ENCODE results near the gene NNT.
"Not testable (repeated sequence)": the region's sequence is repeated elsewhere in the genome, so short reads cannot be mapped to it uniquely, and the experiment has no call there.

Gene NNT

GRCh38 chr5:43667379-43667778, 64.4 kb downstream of the NNT start:
- DNase-seq (ENCODE audit: low read depth) = not testable (repeated sequence)

- DNase-seq (ENCODE audit: low read depth) = no peak
Measured at GRCh38 chr5:43674536-43674935, 71.6 kb downstream of the NNT start.

DNA sequence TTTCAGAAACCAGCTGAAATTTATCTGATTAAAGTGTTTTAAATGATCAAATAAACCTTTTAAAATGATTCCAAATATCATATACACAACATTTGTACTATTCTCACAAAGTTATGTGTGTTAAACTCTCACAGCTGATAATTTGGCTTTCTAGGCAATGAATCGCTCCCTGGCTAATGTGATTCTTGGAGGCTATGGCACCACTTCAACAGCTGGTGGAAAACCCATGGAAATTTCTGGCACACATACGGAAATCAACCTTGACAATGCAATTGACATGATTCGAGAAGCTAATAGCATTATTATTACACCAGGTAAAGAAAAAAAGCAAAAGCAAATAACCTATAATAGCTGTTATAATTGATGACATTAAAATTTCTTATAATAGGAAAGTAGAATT, 72.4 kb downstream of the NNT start:
- no peak for DNase-seq (ENCODE audit: low read depth)

GRCh38 chr5:43676083-43676840, 73.3 kb downstream of the NNT start:
- no peak for DNase-seq (ENCODE audit: low read depth)

GRCh38 chr5:43677253-43677652, 74.3 kb downstream of the NNT start:
- DNase-seq (ENCODE audit: low read depth) = no peak

DNA sequence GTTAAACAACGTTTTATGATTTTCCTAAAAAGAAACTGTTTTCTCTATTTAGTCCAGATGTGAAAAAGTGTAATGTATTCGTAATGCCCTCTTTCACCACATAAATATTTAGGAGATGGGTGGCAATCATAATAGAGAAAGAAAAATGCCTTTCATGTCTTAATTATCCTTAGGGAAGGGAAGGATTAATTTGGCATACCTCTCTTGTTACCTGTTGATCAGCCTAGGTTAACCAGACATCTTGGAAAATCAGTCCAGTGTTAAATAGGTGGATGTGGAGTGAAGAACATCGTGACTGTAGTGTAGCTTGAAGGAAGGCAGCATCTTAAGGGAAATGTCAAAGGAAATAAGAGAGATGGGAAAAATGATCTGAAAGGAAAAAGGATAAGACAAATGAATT, 76.2 kb downstream of the NNT start:
- DNase-seq (ENCODE audit: low read depth) = no peak

DNA sequence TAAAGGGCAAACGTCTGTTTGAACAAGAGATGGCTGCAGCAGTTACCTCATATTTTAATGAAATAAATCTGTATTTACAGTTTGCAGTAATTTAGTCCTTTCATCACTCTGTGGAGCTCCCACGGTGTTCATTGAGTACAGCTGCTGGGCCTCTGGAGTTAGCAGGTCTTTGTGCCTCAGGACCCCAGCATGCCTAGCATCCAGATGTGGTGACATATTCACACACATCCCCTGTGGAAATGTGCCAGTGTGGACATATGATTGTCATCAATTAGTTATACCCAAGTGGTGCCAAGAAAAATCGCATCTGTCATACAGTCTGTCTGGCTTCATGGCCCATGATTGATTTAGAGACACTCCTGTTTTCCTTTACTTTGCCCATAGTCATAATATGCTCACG, 77.3 kb downstream of the NNT start:
- DNase-seq (ENCODE audit: low read depth) = no peak

DNA sequence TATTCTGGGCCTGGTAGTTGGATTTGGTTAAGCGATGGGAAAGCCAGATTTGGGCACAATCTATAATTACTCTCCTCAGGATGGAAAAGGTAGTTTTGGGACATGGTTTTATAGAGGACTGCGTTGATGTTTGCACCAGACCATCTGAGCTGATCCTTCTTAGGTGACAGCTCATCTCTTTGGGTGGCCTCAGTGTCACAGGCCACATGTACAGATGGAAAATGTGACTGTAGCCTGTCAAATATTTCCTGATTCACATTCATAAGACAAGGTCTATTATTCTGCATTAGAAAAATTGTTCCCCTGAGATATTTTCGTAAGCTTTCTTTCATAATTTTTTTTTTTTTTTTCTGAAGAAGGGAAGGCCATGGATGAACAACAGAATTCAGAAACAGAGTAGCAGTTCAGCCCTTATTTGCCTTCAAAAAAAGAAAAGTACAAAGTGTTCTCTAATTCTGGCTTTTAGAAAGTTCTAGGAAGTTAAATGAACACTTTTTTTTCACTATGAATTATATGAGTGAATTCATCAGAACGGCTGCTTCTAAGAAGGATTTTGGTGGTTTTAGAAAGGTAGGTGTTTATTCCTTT, 81.0 kb downstream of the NNT start:
- DNase-seq (ENCODE audit: low read depth) = no peak

DNA sequence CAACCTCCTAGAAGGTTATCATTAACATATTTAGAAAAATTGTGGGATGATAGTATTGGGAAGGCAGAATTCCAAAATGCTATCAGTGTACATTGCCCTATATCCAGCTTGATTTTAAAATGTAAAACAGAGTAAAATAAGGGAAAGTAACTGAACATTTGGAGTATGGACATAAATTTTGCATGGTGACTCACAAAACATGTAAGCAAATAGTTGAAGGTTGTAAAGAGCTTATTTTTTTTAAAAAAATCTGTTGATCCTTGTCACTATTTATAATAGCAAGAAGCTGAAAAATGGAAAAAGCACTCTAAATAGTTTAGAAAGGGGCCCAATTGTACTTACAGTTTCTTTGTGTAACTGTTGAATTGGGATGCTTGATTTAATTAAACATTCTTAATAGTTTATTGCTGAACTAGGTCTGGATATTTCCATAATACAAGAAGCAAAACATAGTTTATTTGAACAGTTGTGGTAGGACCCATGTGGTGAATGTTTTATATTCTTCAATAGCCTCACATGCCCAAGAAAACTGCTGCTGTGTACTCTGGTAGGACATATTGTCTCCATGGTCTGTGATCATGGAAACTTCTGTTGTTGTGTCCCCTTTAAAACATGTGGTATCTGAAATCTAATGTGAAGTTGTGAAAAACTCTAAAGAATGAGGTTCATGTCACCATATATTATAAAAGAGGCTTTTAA, 82.4 kb downstream of the NNT start:
- no peak for DNase-seq (ENCODE audit: low read depth)

DNA sequence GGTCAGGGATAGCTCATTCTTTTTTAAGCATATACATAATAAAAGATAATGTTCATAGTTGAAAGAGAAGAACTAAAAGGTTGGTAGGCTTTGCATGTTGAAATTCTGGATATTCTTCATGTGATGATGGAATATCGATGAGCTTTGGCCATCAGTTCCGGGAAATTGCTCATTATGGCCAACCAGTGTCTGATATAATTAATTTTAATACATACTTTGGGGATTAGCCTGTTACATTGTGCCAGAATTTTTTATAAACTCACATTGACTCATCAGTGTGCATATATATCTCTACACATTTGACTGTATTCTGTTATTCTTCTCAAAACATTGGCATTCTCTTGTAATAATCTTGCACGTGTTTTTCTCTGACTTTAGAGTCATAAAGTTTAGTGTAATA, 84.3 kb downstream of the NNT start:
- no peak for DNase-seq (ENCODE audit: low read depth)

GRCh38 chr5:43691275-43691674, 88.3 kb downstream of the NNT start:
- DNase-seq (ENCODE audit: low read depth) = no peak

DNA sequence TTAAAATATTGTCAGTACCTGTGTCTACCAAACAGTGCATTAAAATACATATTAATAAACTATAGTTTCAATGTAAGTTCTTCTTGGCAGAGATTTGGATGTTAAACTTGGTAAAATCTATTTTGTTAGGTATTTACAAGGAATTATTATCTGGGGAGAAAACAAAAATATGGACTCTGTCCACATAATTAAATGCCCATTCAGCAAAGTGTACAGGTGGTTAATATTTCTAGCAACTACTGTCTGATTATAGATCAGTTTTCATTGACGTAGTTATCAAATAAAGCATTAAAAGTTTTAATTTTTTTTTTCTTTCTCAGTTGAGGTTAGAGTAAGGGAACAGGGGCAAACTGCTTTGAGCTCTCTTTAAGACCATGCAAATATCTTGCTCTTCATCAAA, 88.9 kb downstream of the NNT start:
- DNase-seq (ENCODE audit: low read depth) = no peak

DNA sequence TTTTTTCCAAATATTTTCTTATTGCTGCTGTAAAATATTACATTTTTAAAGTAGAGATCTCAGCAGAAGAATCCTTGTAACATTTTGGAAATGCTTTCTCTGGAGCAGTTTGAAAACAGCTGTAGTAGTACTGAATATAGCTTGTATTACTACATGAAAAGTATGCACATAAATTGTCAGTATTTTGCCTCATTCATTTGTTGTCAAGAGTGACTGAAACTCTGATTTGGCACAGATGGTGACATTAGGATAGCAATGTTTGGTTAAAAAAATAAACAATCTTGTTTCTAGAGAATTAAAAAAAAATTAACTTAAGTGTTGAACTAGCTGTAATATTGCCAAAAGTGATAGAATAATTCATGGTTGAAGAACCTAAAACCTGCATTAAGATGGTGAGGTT, 90.4 kb downstream of the NNT start:
- DNase-seq (ENCODE audit: low read depth) = no peak

DNA sequence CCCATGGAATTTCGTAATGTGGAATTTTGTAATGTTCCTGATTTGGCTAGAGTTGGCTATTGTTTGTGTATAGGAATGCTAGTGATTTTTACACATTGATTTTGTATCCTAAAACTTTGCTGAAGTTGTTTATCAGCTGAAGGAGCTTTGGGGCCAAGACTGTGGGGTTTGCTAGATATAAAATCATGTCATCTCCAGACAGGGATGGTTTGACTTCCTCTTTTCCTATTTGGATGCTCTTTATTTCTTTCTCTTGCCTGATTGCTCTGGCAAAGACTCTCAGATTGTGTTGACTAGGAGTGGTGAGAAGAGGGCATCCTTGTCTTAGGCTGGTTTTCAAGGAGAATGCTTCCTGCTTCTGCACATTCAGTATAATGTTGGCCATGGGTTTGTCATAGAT, 91.0 kb downstream of the NNT start:
- DNase-seq (ENCODE audit: low read depth) = no peak

DNA sequence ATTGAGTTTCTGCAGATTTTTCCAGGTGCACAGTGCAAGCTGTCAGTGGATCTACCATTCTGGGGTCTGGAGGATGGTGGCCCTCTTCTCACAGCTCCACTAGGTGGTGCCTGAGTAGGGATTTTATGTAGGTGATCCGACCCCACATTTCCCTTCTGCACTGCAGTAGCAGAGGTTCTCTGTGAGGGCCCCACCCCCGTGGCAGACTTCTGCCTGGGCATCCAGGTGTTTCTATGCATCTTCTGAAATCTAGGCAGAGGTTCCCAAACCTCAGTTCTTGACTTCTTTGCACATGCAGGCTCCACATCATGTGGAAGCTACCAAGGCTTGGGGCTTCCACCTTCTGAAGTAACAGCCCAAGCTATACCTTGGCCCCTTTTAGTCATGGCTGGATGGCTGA, 93.5 kb downstream of the NNT start:
- DNase-seq (ENCODE audit: low read depth) = not testable (repeated sequence)

GRCh38 chr5:43699910-43700309, 96.9 kb downstream of the NNT start:
- DNase-seq (ENCODE audit: low read depth) = no peak

DNA sequence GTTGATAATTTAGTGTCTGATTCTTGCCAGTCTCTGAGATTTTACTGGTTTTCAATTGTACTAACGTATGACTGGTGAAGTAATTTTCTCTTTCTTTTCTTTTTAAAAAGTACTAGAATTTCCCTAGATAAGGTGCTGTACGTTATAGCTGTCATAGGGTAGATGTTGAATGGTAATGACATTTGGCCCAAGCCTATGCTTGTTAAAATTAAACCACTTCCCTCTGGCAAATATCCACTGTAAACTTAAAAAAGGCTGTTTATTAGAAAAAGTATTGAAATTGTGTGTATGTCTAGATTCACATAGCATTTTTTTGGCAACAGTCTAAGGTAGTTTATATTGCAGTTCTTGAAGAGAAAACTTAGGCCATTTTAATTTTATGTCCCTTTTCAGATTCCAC, 97.6 kb downstream of the NNT start:
- no peak for DNase-seq (ENCODE audit: low read depth)

- no peak for DNase-seq (ENCODE audit: low read depth)
Measured at GRCh38 chr5:43701227-43701626, 98.2 kb downstream of the NNT start.

DNA sequence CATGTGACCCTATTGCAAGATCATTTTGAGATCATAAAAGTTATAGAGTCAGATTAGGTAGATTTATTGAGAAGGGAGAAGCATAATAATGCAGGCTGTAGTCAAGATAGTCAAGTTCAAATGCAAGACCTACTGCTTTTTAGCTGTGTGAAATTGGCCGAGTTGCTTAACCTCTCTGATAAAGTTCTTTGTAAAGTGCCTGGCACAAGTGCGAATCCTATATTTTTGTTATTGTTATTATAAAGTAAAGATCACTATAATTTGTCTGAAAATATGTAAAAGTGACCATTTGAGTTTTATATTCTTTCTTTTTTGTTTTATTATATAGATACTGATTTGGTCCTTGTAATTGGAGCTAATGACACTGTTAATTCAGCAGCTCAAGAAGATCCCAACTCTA, 99.3 kb downstream of the NNT start:
- no peak for DNase-seq (ENCODE audit: low read depth)

DNA sequence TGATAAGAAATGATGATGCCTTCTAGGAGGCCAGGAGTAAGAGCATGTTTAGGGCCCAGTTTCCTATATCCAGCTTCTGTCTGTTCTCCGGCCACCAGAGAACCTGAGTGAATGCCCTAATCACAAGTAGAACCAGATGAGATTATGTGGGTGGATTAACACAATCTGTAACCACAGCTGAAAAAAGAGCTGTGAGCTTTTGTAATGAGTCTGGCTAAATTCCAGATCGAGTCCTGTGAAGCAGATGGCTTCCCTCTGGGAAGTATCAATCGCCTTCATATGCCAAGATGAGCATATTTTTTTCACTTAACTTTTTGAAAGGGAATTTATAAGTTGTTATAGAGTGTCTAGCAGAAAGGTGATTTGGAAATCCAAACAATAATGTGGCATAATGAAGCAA, 99.8 kb downstream of the NNT start:
- no peak for DNase-seq (ENCODE audit: low read depth)

DNA sequence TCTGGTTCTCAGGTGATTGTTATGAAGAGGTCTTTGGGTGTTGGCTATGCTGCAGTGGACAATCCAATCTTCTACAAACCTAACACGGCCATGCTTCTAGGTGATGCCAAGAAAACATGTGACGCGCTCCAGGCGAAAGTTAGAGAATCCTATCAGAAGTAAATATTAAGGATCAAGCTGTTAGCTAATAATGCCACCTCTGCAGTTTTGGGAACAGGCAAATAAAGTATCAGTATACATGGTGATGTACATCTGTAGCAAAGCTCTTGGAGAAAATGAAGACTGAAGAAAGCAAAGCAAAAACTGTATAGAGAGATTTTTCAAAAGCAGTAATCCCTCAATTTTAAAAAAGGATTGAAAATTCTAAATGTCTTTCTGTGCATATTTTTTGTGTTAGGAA, 101.3 kb downstream of the NNT start:
- no peak for DNase-seq (ENCODE audit: low read depth)

DNA sequence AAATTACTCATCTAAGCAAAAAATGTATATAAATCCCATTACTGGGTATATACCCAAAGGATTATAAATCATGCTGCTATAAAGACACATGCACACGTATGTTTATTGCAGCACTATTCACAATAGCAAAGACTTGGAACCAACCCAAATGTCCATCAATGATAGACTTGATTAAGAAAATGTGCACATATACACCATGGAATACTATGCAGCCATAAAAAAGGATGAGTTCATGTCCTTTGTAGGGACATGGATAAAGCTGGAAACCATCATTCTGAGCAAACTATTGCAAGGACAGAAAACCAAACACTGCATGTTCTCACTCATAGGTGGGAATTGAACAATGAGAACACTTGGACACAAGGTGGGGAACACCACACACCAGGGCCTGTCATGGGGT, 103.6 kb downstream of the NNT start:
- not testable (repeated sequence) for DNase-seq (ENCODE audit: low read depth)

- no peak for DNase-seq (ENCODE audit: low read depth)
Measured at GRCh38 chr5:43711496-43711895, 108.5 kb downstream of the NNT start.

DNA sequence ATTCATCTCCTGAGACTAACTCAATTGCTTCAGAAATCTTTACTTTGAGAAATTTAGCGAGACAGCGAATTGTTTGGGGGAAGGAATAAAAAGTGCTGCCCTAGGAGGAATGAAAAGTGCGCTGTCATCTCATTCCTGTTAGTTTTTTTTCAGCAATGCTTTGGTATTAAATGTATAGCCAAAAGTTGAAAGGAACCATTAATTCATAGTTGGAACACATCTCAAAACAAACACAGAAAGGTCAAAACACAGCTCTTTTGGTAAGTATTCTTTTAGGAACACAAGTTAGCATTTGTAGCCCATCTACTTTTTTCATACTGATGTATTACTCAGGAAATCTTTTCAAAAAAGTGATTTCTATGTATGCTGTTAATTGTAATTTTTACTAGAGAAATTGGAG, 109.1 kb downstream of the NNT start:
- DNase-seq (ENCODE audit: low read depth) = no peak

Data from activated T-helper 9 cell treated with anti-CD3 and anti-CD28 coated beads, Interleukin-2, amount 50 U/mL, for 16 hours (primary cell).